HEK293 (cell line): Measurements from ENCODE around the gene ANKRD11.

Experiments
- CTCF ChIP-seq: fragments of 450-650 bp; formaldehyde crosslinking; IDR thresholded peaks from 2 replicates; pipeline ENCODE4 v1.5.1; 2016; ENCODE audit warnings: missing biosample characterization, missing genetic modification characterization
- KLF10 ChIP-seq: fragments of 450-650 bp; IDR thresholded peaks from 2 replicates; pipeline ENCODE4 v1.5.1; 2018; ENCODE audit warnings: missing biosample characterization, mild to moderate bottlenecking, missing genetic modification characterization
- KLF8 ChIP-seq: fragments of 450-650 bp; formaldehyde crosslinking; IDR thresholded peaks from 2 replicates; pipeline ENCODE4 v1.5.1; 2016; ENCODE audit warnings: missing biosample characterization, missing genetic modification characterization
- MZF1 ChIP-seq: fragments of 450-650 bp; formaldehyde crosslinking; IDR thresholded peaks from 2 replicates; pipeline ENCODE4 v1.5.1; 2017; ENCODE audit warnings: missing biosample characterization, missing genetic modification characterization, borderline replicate concordance
- SCRT2 ChIP-seq: fragments of 450-650 bp; formaldehyde crosslinking; IDR thresholded peaks from 2 replicates; pipeline ENCODE4 v1.5.1; 2016; ENCODE audit warnings: missing biosample characterization, missing genetic modification characterization
- ZBTB49 ChIP-seq: fragments of 450-650 bp; formaldehyde crosslinking; IDR thresholded peaks from 2 replicates; pipeline ENCODE4 v1.5.1; 2016; ENCODE audit warnings: missing biosample characterization, missing genetic modification characterization, low read depth
- ZNF274 ChIP-seq, 2 experiments: fragments of 200-500 bp in 1 of 2; fragments of 450-650 bp in 1 of 2; sonication (Bioruptor generic) in 1 of 2; formaldehyde crosslinking in 1 of 2; IDR thresholded peaks; 2 replicates each; pipeline versions ENCODE4 v1.5.1 to v1.6.1; 2014 to 2016; ENCODE audit warnings: borderline replicate concordance in 1 of 2, inconsistent platforms in 1 of 2, low read length in 1 of 2, missing biosample characterization in 1 of 2, missing genetic modification characterization in 1 of 2

- TF ChIP-seq CTCF = no peak
- no peak for TF ChIP-seq MZF1
- no peak for TF ChIP-seq ZBTB49 (tag by site-specific recombination)
- no peak for TF ChIP-seq KLF10 (tag by site-specific recombination)
- no peak for TF ChIP-seq KLF8 (tag by site-specific recombination)
- TF ChIP-seq ZNF274 (IDR thresholded peaks at IDR 0.05; ENCODE audit: low read length) = no peak
- TF ChIP-seq ZNF274 (tag by site-specific recombination; IDR thresholded peaks at IDR 0.05; ENCODE audit: borderline replicate concordance) = no peak
- TF ChIP-seq SCRT2 (tag by site-specific recombination) = no peak
Observed at GRCh38 chr16:89337965-89338364, 152.4 kb downstream of the ANKRD11 start.
